Ishikawa (cell line): ENCODE data around the gene CALD1.

Experiments
- CEBPB ChIP-seq: IDR thresholded peaks from 2 replicates; pipeline ENCODE4 v1.6.1; 2012
- CREB1 ChIP-seq: IDR thresholded peaks from 2 replicates; pipeline ENCODE4 v1.6.1; 2012; ENCODE audit warnings: low read depth
- EP300 ChIP-seq: IDR thresholded peaks from 2 replicates; pipeline ENCODE4 v1.6.1; 2012; ENCODE audit warnings: borderline replicate concordance
- FOXM1 ChIP-seq: IDR thresholded peaks from 2 replicates; pipeline ENCODE4 v1.6.1; 2012; ENCODE audit warnings: low read depth, borderline replicate concordance
- NFIC ChIP-seq: IDR thresholded peaks from 2 replicates; pipeline ENCODE4 v1.6.1; 2012
- RAD21 ChIP-seq: IDR thresholded peaks from 2 replicates; pipeline ENCODE4 v1.6.1; 2012; ENCODE audit warnings: low read depth
- REST ChIP-seq: IDR thresholded peaks from 2 replicates; pipeline ENCODE4 v1.6.1; 2012; ENCODE audit warnings: low read depth, mild to moderate bottlenecking
- TAF1 ChIP-seq: IDR thresholded peaks from 2 replicates; pipeline ENCODE4 v1.6.1; 2012; ENCODE audit warnings: low read depth, mild to moderate bottlenecking
- TCF12 ChIP-seq: IDR thresholded peaks from 2 replicates; pipeline ENCODE4 v1.6.1; 2012; ENCODE audit warnings: low read depth
- TEAD4 ChIP-seq: IDR thresholded peaks from 2 replicates; pipeline ENCODE4 v1.6.1; 2012
- USF1 ChIP-seq: IDR thresholded peaks from 2 replicates; pipeline ENCODE4 v1.6.1; 2012
- YY1 ChIP-seq: IDR thresholded peaks from 2 replicates; pipeline ENCODE4 v1.6.1; 2012; ENCODE audit warnings: low read depth
- ZBTB7A ChIP-seq: IDR thresholded peaks from 2 replicates; pipeline ENCODE4 v1.6.1; 2012; ENCODE audit warnings: low read depth
- TF ChIP-seq, protein P1 (sequence below): IDR thresholded peaks from 2 replicates; pipeline ENCODE4 v1.6.1; 2012

GRCh38 chr7:134916171-134916883, 136.9 kb downstream of the CALD1 start:
- TF ChIP-seq TCF12 (no peak), FOXM1 (no peak), RAD21 (no peak), NFIC (no peak), YY1 (no peak), TEAD4 (no peak), REST (no peak), CEBPB (no peak), USF1 (no peak), EP300 (no peak), CREB1 (no peak), TAF1 (no peak), ZBTB7A (no peak)
- TF ChIP-seq, protein P1, sequence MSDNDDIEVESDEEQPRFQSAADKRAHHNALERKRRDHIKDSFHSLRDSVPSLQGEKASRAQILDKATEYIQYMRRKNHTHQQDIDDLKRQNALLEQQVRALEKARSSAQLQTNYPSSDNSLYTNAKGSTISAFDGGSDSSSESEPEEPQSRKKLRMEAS, result no peak
